ENCODE results near the gene WAPL.

- no peak for TF ChIP-seq CTCF (IDR thresholded peaks at IDR 0.05)
- TF ChIP-seq EZH2phosphoT487 (IDR thresholded peaks at IDR 0.05), result no peak
- TF ChIP-seq EZH2 (IDR thresholded peaks at IDR 0.05), result no peak
Measured at GRCh38 chr10:86508217-86508616, 13.4 kb downstream of the WAPL start.
